ENCODE measurements around the gene SYNRG. TPM values are rescaled to one million over a fixed set of nuclear protein-coding genes. Genes with fewer than 3 reads are reported as not detected.

Gene SYNRG
- total RNA-seq, 1 experiment from 2014 or later = 40.5 TPM

DNA sequence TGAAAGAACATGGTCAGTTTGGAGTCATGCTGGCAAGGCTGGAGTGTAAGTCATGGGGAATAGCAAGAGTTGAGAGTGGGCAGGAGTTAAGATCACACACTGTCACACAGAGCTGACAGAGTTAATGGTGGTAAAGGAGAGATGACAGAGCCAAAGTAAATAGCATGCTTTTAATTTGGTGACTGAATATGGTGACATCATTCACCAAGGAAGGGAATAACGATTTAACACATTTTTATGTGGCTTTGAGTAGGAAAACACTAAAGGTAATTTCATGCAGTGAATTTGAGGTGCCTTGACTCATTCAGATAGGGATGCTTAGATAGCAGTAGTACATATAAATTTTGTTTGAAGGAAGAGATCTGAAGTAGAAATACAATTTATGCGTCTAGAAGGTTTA is 42.1 kb downstream of the SYNRG start:
- Mint-ChIP-seq H3K27ac (ENCODE audit: unreplicated experiment) (no peak overlapping the region), H3K4me1 (ENCODE audit: low read depth, unreplicated experiment) (no peaks in the 10 kb centered on the region), H3K4me3 (ENCODE audit: unreplicated experiment) (no peak overlapping the region), H3K36me3 (ENCODE audit: insufficient read depth, unreplicated experiment) (peaks cover 45% of the 10 kb centered on the region), H3K27me3 (ENCODE audit: insufficient read depth, unreplicated experiment) (no peaks in the 10 kb centered on the region), H3K9me3 (ENCODE audit: unreplicated experiment) (no peaks in the 10 kb centered on the region)
- intact Hi-C loops (cut with micrococcal nuclease; ENCODE audit: unreplicated experiment) = no loop called here
- ChIA-PET POLR2A (no interaction called here), CTCF (no interaction called here)
- no peaks in the 10 kb centered on the region for H3K4me1 ChIP-seq
- TF ChIP-seq, protein P1, sequence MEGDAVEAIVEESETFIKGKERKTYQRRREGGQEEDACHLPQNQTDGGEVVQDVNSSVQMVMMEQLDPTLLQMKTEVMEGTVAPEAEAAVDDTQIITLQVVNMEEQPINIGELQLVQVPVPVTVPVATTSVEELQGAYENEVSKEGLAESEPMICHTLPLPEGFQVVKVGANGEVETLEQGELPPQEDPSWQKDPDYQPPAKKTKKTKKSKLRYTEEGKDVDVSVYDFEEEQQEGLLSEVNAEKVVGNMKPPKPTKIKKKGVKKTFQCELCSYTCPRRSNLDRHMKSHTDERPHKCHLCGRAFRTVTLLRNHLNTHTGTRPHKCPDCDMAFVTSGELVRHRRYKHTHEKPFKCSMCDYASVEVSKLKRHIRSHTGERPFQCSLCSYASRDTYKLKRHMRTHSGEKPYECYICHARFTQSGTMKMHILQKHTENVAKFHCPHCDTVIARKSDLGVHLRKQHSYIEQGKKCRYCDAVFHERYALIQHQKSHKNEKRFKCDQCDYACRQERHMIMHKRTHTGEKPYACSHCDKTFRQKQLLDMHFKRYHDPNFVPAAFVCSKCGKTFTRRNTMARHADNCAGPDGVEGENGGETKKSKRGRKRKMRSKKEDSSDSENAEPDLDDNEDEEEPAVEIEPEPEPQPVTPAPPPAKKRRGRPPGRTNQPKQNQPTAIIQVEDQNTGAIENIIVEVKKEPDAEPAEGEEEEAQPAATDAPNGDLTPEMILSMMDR (IDR thresholded peaks at IDR 0.05; ENCODE audit: insufficient read depth in 1 of 2, low read depth in 1 of 2, low read length in 1 of 2, severe bottlenecking in 1 of 2, unreplicated experiment in 1 of 2) = no peak
- BruUV-seq (replicated peaks) = no TSS peak
- no peak for DNase-seq
- no peaks in the 10 kb centered on the region for H3K36me3 ChIP-seq (ENCODE audit: control insufficient read depth, insufficient read depth, low read length)
- no peak overlapping the region for H3K4me3 ChIP-seq (ENCODE audit: low read depth, low read length)
- no peaks in the 10 kb centered on the region for H3K27me3 ChIP-seq (replicated peaks; ENCODE audit: control insufficient read depth, insufficient read depth, low read length)
- H3K9me3 ChIP-seq = no peaks in the 10 kb centered on the region

DNA sequence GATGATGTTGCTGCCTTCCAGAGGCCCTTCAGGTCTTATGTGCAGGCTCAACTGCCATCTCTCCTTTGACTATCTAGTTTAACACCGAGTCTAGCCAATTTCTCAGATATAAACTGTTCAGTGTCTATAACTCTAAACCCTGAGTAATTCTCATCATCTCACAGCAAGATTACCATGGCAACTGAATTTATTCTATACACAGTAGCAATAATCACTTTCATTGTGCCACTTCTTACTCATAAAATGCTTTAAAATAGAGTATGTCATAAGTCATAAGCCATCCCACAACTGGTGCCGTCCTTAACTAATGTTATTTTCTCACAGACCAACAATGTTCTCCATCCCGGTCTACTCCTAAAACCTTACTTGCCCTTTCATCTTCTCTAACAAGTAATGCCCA is 45.0 kb downstream of the SYNRG start:
- CTCF ChIA-PET = interaction anchor here (0.7 kb wide), 1 partner anchor 154 kb away, joined by 5 read pairs; no protein-coding TSS in a partner anchor
- no TSS peak for BruUV-seq (replicated peaks)

DNA sequence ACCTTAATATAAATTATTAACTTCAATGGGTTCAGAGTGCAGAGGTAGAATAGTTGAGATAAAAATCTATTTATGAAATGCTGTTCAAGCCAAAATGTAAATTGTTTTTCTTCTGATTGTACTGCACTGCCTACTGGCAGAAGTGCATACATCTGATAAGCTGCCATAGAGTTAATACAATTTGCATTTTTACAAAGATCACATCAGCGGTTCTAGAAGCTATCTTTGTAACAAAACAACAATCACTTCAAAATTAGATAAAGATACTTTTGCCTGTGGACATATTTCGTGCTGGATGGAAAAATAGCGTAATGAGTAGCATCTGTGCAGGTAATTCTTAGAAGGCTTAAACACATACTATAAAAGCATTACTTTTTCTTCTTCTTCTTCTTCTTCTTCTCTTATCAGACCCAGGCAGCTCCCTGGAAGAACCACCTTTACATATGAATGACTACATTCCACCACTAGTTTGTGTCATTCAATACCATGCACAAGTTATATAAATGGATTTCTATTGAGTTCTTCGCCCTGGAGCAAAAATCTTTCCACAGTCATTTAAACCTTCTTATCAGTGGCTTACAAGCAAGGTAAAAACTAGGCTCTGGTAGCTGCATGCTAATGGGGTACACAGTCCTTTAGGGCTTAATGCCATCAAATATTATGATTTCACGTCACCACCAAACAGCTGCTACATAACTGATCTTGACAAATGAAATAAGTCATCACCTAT is 47.0 kb downstream of the SYNRG start:
- H3K4me3 ChIP-seq (ENCODE audit: low read depth, low read length) = no peak overlapping the region
- H3K4me1 ChIP-seq = 0 out of 2 replicates have a peak, but pooled peaks cover 4% of the 10 kb centered on the region
- no peak overlapping the region for H3K27ac Mint-ChIP-seq (ENCODE audit: unreplicated experiment)
- TF ChIP-seq, protein P1 (IDR thresholded peaks at IDR 0.05; ENCODE audit: insufficient read depth in 1 of 2, low read depth in 1 of 2, low read length in 1 of 2, severe bottlenecking in 1 of 2, unreplicated experiment in 1 of 2) = no peak
- peaks cover 48% of the 10 kb centered on the region for H3K36me3 Mint-ChIP-seq (ENCODE audit: insufficient read depth, unreplicated experiment)
- ChIA-PET CTCF (interaction anchor here (0.9 to 1.3 kb wide), 2 partner anchors 34 to 996 kb away, joined by 3 to 4 read pairs; no protein-coding TSS in a partner anchor), POLR2A (no interaction called here)
- H3K27me3 Mint-ChIP-seq (ENCODE audit: insufficient read depth, unreplicated experiment) = no peaks in the 10 kb centered on the region
- peak in 1 of 2 experiments; percentile 21 for DNase-seq
- no TSS peak for BruUV-seq (replicated peaks)
- no peaks in the 10 kb centered on the region for H3K27me3 ChIP-seq (replicated peaks; ENCODE audit: control insufficient read depth, insufficient read depth, low read length)
- no peaks in the 10 kb centered on the region for H3K9me3 ChIP-seq
- H3K36me3 ChIP-seq (ENCODE audit: control insufficient read depth, insufficient read depth, low read length) = peaks cover 2% of the 10 kb centered on the region
- intact Hi-C loops (cut with micrococcal nuclease; ENCODE audit: unreplicated experiment) = no loop called here
- H3K4me3 Mint-ChIP-seq (ENCODE audit: unreplicated experiment) = no peak overlapping the region
- no peaks in the 10 kb centered on the region for H3K9me3 Mint-ChIP-seq (ENCODE audit: unreplicated experiment)
- peaks cover 10% of the 10 kb centered on the region for H3K4me1 Mint-ChIP-seq (ENCODE audit: low read depth, unreplicated experiment)

More for the DNA sequence above, 45.0 kb downstream of the SYNRG start:
- intact Hi-C loops (cut with micrococcal nuclease; ENCODE audit: unreplicated experiment) = no loop called here
- no peaks in the 10 kb centered on the region; the same call in 1 of the 2 replicates for H3K36me3 ChIP-seq (ENCODE audit: control insufficient read depth, insufficient read depth, low read length)
- Mint-ChIP-seq H3K27ac (ENCODE audit: unreplicated experiment) (no peak overlapping the region), H3K9me3 (ENCODE audit: unreplicated experiment) (no peaks in the 10 kb centered on the region), H3K4me3 (ENCODE audit: unreplicated experiment) (no peak overlapping the region), H3K4me1 (ENCODE audit: low read depth, unreplicated experiment) (no peaks in the 10 kb centered on the region), H3K36me3 (ENCODE audit: insufficient read depth, unreplicated experiment) (peaks cover 49% of the 10 kb centered on the region), H3K27me3 (ENCODE audit: insufficient read depth, unreplicated experiment) (no peaks in the 10 kb centered on the region)
- TF ChIP-seq, protein P1 (IDR thresholded peaks at IDR 0.05; ENCODE audit: insufficient read depth in 1 of 2, low read depth in 1 of 2, low read length in 1 of 2, severe bottlenecking in 1 of 2, unreplicated experiment in 1 of 2) = no peak
- POLR2A ChIA-PET = no interaction called here
- no peak overlapping the region for H3K4me3 ChIP-seq (ENCODE audit: low read depth, low read length)
- no peaks in the 10 kb centered on the region for H3K9me3 ChIP-seq
- H3K27me3 ChIP-seq (replicated peaks; ENCODE audit: control insufficient read depth, insufficient read depth, low read length) = no peaks in the 10 kb centered on the region
- DNase-seq = no peak
- H3K4me1 ChIP-seq = no peaks in the 10 kb centered on the region

Data from Caco-2 (cell line).